ENCODE data around the gene ACACA.
A peak's percentile ranks its signal among the peaks of the same experiment; 100 is the strongest.

ACACA gene

DNA sequence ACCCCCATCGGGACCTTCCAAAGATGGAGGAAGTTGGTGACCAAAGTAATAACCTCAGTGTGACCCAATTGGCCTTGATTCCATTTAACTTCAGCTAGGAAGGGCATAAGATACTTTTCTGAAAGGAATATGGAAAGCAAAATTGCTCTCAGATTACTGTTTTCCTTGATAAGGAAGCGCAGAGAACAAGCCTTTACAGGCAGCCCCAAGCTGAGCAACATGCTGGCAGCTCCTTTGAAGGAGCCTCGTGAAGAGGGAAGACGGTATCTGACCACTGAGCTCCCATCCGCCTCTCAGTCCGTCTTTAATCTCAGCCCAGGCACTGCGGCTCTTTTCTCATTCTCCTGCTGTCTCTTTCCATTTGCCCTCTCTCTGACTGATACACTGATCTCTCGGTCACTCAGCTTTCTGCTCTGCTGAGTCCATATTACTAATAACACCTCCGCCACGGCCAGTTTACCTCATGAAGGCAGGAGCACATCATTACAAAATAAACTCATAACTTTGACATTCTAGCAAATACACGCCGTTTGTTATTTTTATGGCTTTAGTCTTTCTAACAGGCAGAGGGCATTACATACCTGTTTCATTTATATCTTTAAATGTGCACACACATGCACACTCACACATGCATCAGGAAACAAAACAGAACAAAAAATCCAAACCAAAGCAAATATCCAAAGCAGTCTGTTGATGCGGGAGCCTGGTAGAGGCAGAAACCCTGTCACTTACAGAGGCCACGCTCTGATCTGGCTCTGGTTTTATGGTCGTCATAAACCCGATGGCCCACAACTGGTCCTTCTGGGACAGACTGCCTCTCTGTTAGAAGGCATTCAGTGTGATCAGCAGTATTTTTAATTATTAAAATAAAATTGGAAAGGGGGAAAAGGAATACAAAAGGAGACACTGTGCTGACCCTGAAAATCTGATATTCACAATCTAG, 274.7 kb downstream of the ACACA start:
- no peak for DNase-seq (ENCODE audit: low read depth)

DNA sequence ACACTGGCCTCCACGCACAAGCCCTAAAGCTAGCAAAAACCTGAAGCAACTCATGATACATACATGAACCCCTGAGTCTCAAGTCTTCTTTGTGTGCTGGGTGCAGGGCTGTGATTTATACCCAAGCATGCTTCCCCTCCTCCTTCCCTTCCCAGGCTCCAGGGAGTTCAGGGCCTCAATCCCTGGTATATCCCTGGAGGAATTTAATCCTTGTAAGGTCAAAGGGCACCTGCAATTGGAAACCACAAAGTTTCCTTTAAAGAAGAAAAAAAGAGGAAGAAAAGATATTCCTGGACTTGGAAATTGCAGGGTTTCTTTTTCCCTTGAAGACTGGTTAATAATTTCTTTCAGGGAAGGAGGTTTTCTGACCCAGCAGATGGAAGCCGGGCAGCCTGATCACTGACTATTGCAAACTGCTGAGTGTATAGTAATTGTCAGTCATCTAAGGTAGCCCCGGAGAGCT, 275.6 kb downstream of the ACACA start:
- peak; percentile 0 for DNase-seq (ENCODE audit: low read depth)

GRCh38 chr17:37124821-37125173, 281.8 kb downstream of the ACACA start:
- DNase-seq (ENCODE audit: low read depth), result no peak

GRCh38 chr17:37123941-37124820, 282.5 kb downstream of the ACACA start:
- no peak for DNase-seq (ENCODE audit: low read depth)

DNA sequence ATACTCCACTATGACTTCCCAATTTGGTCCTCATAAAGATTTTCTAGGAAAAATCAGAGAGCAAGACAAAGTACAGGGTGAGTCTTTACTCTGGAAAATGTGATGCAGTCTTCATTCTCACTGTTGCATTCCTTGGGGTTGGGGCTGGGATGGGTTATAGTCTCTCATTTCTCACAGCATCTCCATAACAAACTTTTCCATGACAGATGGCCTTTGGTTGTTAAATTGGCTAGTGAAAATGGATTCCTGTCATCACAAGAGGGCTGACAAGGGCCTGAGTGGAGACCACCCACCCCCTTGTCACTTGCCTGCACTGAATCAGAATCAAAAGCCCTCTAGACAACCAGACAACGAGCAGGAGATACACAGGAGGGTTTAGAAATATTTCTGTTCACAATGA, 283.2 kb downstream of the ACACA start:
- no peak for DNase-seq (ENCODE audit: low read depth)

GRCh38 chr17:37121616-37122015, 285.0 kb downstream of the ACACA start:
- no peak for DNase-seq (ENCODE audit: low read depth)

DNA sequence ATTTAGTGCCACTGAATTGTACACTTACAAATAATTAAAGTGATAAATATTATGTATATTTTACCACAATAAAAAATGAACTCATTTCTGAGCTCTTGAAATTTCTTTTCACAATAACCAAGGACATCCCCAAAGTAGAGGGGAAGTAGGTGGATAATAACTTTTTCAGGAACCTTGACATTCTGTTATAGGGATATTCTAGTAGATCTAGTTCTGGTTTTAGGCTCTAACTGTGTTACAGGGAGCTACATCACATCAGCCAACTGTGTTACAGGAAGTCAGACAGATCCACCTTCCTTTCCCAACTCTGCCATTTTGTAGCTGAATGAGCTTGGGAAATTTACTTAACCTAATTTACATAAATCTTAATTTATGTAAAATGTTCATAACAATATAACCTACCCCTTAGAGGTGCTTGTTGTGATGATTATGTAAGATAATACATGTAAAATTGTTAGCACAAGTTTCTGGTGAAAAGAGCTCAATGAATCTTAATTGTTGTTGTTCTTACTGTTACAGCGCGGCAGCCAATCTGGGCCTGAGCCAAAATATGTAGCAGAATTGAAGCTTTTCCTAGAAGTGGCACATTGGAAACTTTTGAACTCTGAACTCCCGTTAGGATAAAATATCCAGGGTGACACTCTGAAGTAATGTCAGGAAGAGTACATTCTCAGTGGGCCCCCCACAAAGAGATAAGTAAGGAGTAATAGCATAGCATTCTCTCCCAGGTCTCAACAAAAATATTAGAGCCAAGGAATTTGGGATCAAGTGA, 288.1 kb downstream of the ACACA start:
- DNase-seq (ENCODE audit: low read depth), result no peak

GRCh38 chr17:37117373-37118142, 289.1 kb downstream of the ACACA start:
- DNase-seq (ENCODE audit: low read depth), result no peak

- DNase-seq (ENCODE audit: low read depth), result no peak
These were observed 289.9 kb downstream of the ACACA start for GRCh38 chr17:37116671-37117185.

GRCh38 chr17:37111329-37111728, 295.3 kb downstream of the ACACA start:
- DNase-seq (ENCODE audit: low read depth), result no peak

GRCh38 chr17:37110746-37111145, 295.9 kb downstream of the ACACA start:
- DNase-seq (ENCODE audit: low read depth), result no peak

DNA sequence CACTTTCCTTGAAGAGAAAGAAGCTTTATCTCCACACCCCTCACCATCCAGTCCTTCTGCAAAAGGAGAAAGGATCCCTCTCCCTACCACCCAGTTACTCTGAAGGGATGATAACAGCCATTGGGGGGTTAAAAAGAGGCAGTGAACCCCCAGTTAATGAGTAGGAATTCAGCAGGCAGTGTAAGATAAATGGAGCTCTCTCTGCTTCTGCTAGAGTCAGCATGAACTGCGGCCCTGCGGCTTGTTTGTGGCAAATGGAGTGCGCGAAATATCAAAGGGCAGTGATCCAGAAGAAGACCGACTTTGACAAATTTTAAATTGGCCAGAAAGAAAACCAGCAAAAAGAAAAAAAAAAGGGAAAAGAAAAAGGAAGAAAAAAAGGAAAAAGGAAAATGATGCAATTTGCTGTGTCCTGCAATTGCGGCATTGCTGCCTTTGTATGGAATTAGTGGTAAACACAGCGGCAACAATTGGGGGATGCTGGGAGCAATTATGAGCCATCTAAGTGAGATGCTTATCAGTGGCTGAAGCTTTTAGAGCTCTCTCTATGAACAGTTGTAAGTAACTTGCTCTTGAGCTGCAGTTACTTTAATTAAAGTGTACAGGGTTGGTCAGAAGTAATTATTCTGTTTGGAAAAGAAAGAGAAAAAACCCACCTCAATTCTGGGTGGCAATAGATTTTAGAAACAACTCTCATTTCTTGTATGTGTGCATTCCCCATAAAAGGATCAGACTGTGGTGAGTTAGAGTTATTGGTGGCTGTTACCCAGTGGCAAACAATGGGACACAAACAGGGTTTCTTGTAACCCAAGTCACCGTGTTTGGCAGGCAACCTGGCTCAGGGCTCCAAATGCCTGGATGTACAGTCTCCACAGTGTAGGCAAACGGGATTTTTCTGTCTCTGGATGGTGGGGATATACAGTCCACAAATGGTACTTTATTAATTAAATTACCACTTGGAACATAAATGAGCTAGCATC, 296.6 kb downstream of the ACACA start:
- no peak for DNase-seq (ENCODE audit: low read depth)

DNA sequence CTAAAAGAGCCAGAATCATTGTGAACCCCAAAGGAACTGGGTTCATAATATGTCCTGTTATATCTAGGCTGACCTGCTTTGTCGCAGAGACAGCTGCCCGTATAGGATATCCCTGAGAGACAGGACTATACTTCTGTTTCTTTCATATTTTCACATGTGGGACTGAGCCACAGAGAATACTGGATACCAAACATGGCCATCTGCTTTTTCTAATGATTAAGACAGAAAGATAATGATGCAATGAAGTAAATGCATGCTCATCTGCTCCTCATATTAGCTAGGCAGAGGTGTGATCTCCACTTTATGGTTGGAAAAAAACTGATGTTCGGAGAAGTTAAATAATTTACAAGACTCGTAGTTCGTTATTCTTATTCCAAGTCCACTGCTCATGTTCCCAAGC, 297.5 kb downstream of the ACACA start:
- no peak for DNase-seq (ENCODE audit: low read depth)

GRCh38 chr17:37107406-37108083, 299.1 kb downstream of the ACACA start:
- no peak for DNase-seq (ENCODE audit: low read depth)

- DNase-seq (ENCODE audit: low read depth), result no peak
These were observed 300.6 kb downstream of the ACACA start for GRCh38 chr17:37106049-37106448.

GRCh38 chr17:37103231-37103630, 303.4 kb downstream of the ACACA start:
- DNase-seq (ENCODE audit: low read depth), result no peak

DNA sequence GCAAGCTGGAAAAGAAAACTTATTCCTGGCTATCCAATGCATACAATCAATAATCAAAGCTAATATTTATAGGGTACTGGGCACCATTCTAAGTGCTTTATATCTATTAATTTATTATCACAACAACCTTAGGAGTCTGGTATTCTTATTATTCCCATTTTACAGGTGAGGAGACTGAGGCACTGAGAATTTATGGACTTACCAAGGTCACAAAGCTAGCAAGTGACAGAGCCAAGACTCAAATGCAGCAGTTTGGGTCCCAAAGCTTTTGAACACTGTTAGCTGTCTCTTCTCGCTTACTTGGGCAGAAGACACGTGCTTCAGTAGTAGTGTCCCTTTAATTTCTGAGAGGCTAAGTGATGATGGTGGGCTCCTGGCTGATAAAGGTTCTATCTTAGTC, 305.3 kb downstream of the ACACA start:
- no peak for DNase-seq (ENCODE audit: low read depth)

- DNase-seq (ENCODE audit: low read depth), result no peak
These were observed 306.4 kb downstream of the ACACA start for GRCh38 chr17:37100231-37100630.

Measured in HS-27A (cell line).